WI38 (cell line): Measurements from ENCODE around the gene C19orf85.

Experiments
- H3K4me3 ChIP-seq: 2 replicates; pipeline ENCODE4 v1.5.1; 2011; ENCODE audit warnings: low read depth, mild to moderate bottlenecking, control low read depth, low read length
- CTCF ChIP-seq: IDR thresholded peaks from 2 replicates; pipeline ENCODE4 v1.5.1; 2012; ENCODE audit warnings: low read depth, mild to moderate bottlenecking, control low read depth, low read length

The C19orf85 gene

GRCh38 chr19:55419103-55419502 lies 45.4 kb downstream of the C19orf85 start:
- no peak for TF ChIP-seq CTCF

GRCh38 chr19:55418185-55418584 lies 46.4 kb downstream of the C19orf85 start:
- TF ChIP-seq CTCF: peak; percentile 72

More at GRCh38 chr19:55419103-55419502, 45.4 kb downstream of the C19orf85 start:
- H3K4me3 ChIP-seq: no peak overlapping the region

More at GRCh38 chr19:55418185-55418584, 46.4 kb downstream of the C19orf85 start:
- H3K4me3 ChIP-seq: no peak overlapping the region
